PFSK-1 (cell line): ENCODE results near the gene SLC22A3.

Experiments
- POLR2AphosphoS5 ChIP-seq: IDR thresholded peaks from 2 replicates; pipeline ENCODE4 v1.6.1; 2012; ENCODE audit warnings: low read depth, mild to moderate bottlenecking, control low read depth, low read length, moderate library complexity
- REST ChIP-seq, 2 experiments: IDR thresholded peaks; 2 replicates each; pipeline versions ENCODE4 v1.6.1 to v1.8.0; 2011 to 2012; ENCODE audit warnings: low read depth in 2 of 2, low read length in 2 of 2, control low read depth in 1 of 2, inconsistent platforms in 1 of 2, mild to moderate bottlenecking in 1 of 2, moderate library complexity in 1 of 2; ENCODE audit not compliant: insufficient read depth in 1 of 2
- SIN3A ChIP-seq: IDR thresholded peaks from 2 replicates; pipeline ENCODE4 v1.6.1; 2012; ENCODE audit warnings: mild to moderate bottlenecking, low read length, moderate library complexity, borderline replicate concordance; ENCODE audit not compliant: insufficient read depth
- TAF1 ChIP-seq: IDR thresholded peaks from 2 replicates; pipeline ENCODE4 v1.6.1; 2012; ENCODE audit warnings: low read length, control low read depth, borderline replicate concordance; ENCODE audit not compliant: insufficient read depth

- no peak for TF ChIP-seq POLR2AphosphoS5
- no peak for TF ChIP-seq REST (IDR thresholded peaks at IDR 0.05; ENCODE audit: insufficient read depth in 1 of 2, low read depth in 2 of 2, low read length in 2 of 2)
- no peak for TF ChIP-seq TAF1
- no peak for TF ChIP-seq SIN3A
Observed at GRCh38 chr6:160429620-160429895, 81.4 kb downstream of the SLC22A3 start.
